GM12892 (cell line): Measurements from ENCODE around the gene FBXL7.

Experiments used
- POLR2A ChIP-seq: IDR thresholded peaks from 2 replicates; pipeline ENCODE4 v1.6.1; 2011; ENCODE audit warnings: low read depth, low read length, control low read depth
- TAF1 ChIP-seq: IDR thresholded peaks from 2 replicates; pipeline ENCODE4 v1.6.1; 2011; ENCODE audit warnings: low read depth, mild to moderate bottlenecking, control low read depth, low read length, borderline replicate concordance

- TF ChIP-seq POLR2A (no peak), TAF1 (no peak)
Measured at GRCh38 chr5:15472116-15472515, 27.9 kb upstream of the FBXL7 start.
